Esophagus squamous epithelium (tissue), 5 donors: ENCODE measurements around the gene ZNF175. TPM values are rescaled to one million over a fixed set of nuclear protein-coding genes. Genes with fewer than 3 reads are reported as not detected.

ENCODE experiments used
- DNase-seq: peaks from one replicate; lab custom pipeline; 2025; lab: John Stamatoyannopoulos, UW
- H3K27ac ChIP-seq, 4 donors: fragments of 200-600 bp; sonication (generic); one replicate each; pipeline ENCODE4 v1.5.1; 2016 to 2019; ENCODE audit warnings: mild to moderate bottlenecking in 1 of 4
- H3K27me3 ChIP-seq, 4 donors: fragments of 200-600 bp; sonication (generic); 1 replicate in 3 of 4; 2 replicates in 1 of 4; pipeline versions ENCODE4 v1.5.1 to v1.6.0; 2017 to 2021; ENCODE audit warnings: antibody characterized with exemption in 1 of 4
- H3K36me3 ChIP-seq, 3 donors: fragments of 200-600 bp; sonication (generic); one replicate each; pipeline ENCODE4 v1.5.1; 2016 to 2019
- H3K4me1 ChIP-seq, 3 donors: fragments of 200-600 bp; sonication (generic); one replicate each; pipeline ENCODE4 v1.5.1; 2017 to 2019
- H3K4me3 ChIP-seq, 4 donors: fragments of 200-600 bp; sonication (generic); 1 replicate in 3 of 4; 2 replicates in 1 of 4; pipeline ENCODE4 v1.5.1; 2016 to 2019; ENCODE audit warnings: mild to moderate bottlenecking in 2 of 4, moderate library complexity in 1 of 4
- H3K9me3 ChIP-seq, 3 donors: fragments of 200-600 bp; sonication (generic); one replicate each; pipeline ENCODE4 v1.5.1; 2016 to 2019
- CTCF ChIP-seq, 6 experiments: fragments of 450-650 bp in 4 of 6; fragments of 200-600 bp in 2 of 6; sonication (generic) in 2 of 6; IDR thresholded peaks; one replicate each; pipeline ENCODE4 v1.5.1; 2016 to 2019; ENCODE audit warnings: antibody characterized with exemption in 6 of 6, mild to moderate bottlenecking in 4 of 6, moderate library complexity in 4 of 6
- POLR2A ChIP-seq, 4 donors: fragments of 450-650 bp; IDR thresholded peaks; one replicate each; pipeline ENCODE4 v1.6.1; 2017; ENCODE audit warnings: antibody characterized with exemption in 4 of 4, mild to moderate bottlenecking in 4 of 4, moderate library complexity in 3 of 4
- WGBS, 2 donors: methylation state at CpG; one replicate each; pipeline ENCODE4 v1.1.5; 2018; 5-methylcytosine and 5-hydroxymethylcytosine counted together
- intact Hi-C: fragments of 100-400 bp; cut with DNase I; formaldehyde crosslinking; loops from one replicate; pipeline ENCODE4 v1.15.0; 2022
- total RNA-seq, 4 donors: library from RNA; depleted of rRNA; stranded (reverse); fragments of >200 nt; gene quantifications; one replicate each; pipeline ENCODE4 v1.1.0, GENCODE V29; 2016
- donor health status: DM: yes; HTN: yes; CAD: no.

Gene ZNF175
- total RNA-seq, 4 donors from 2014 or later, result 2.5 to 5.7 (median 2.9) TPM

- Histone ChIP-seq H3K9me3 (no peaks in the 10 kb centered on the region), H3K36me3 (no peaks in the 10 kb centered on the region), H3K4me1 (no peaks in the 10 kb centered on the region), H3K27me3 (peaks cover 0 to 65% (median 0%) of the 10 kb centered on the region in 4 donors), H3K27ac (no peak overlapping the region), H3K4me3 (no peak overlapping the region)
- 45 to 51% methylated on average over 9 to 10 of the region's 10 CpGs for WGBS, 2 donors
- intact Hi-C loops, result no loop called here
- DNase-seq, result no peak
- TF ChIP-seq POLR2A (IDR thresholded peaks at IDR 0.05) (no peak), CTCF (IDR thresholded peaks at IDR 0.05) (no peak)
These were observed 24.3 kb upstream of the ZNF175 start for GRCh38 chr19:51546650-51547396.

- peaks cover 0 to 68% (median 0%) of the 10 kb centered on the region in 4 donors for H3K27me3 ChIP-seq
- no peaks in the 10 kb centered on the region for H3K9me3 ChIP-seq
- no peaks in the 10 kb centered on the region for H3K36me3 ChIP-seq
- WGBS, 2 donors, result 33 to 34% methylated on average over 6 to 7 of the region's 7 CpGs
- H3K4me3 ChIP-seq, result no peak overlapping the region
- no peak overlapping the region for H3K27ac ChIP-seq
- no peak for TF ChIP-seq POLR2A (IDR thresholded peaks at IDR 0.05)
- TF ChIP-seq CTCF (IDR thresholded peaks at IDR 0.05), result no peak
- intact Hi-C loops, result no loop called here
- H3K4me1 ChIP-seq, result no peaks in the 10 kb centered on the region
- no peak for DNase-seq
These were observed 23.5 kb upstream of the ZNF175 start for GRCh38 chr19:51547397-51548212.

GRCh38 chr19:51548213-51548651 is 22.9 kb upstream of the ZNF175 start:
- Histone ChIP-seq H3K4me1 (no peaks in the 10 kb centered on the region), H3K27ac (no peak overlapping the region), H3K4me3 (no peak overlapping the region), H3K9me3 (no peaks in the 10 kb centered on the region), H3K27me3 (peaks cover 0 to 62% (median 0%) of the 10 kb centered on the region in 4 donors), H3K36me3 (no peaks in the 10 kb centered on the region)
- intact Hi-C loops, result no loop called here
- no peak for DNase-seq
- TF ChIP-seq CTCF (IDR thresholded peaks at IDR 0.05) (no peak), POLR2A (IDR thresholded peaks at IDR 0.05) (no peak)
- 64 to 69% methylated on average over 4 to 5 of the region's 5 CpGs for WGBS, 2 donors

GRCh38 chr19:51548891-51549305 is 22.2 kb upstream of the ZNF175 start:
- no peaks in the 10 kb centered on the region for H3K9me3 ChIP-seq
- no peak overlapping the region for H3K4me3 ChIP-seq
- TF ChIP-seq POLR2A (IDR thresholded peaks at IDR 0.05) (no peak), CTCF (IDR thresholded peaks at IDR 0.05) (no peak)
- no peak for DNase-seq
- no peaks in the 10 kb centered on the region for H3K36me3 ChIP-seq
- no peaks in the 10 kb centered on the region for H3K4me1 ChIP-seq
- 43 to 67% methylated on average over 1 of the region's 4 CpGs for WGBS, 2 donors
- no peak overlapping the region for H3K27ac ChIP-seq
- intact Hi-C loops, result no loop called here
- peaks cover 0 to 61% (median 0%) of the 10 kb centered on the region in 4 donors for H3K27me3 ChIP-seq
